GM12878 (cell line): ENCODE measurements around the gene ZNF416.

Source experiments
- FOXM1 ChIP-seq: IDR thresholded peaks from 2 replicates; pipeline ENCODE4 v1.6.1; 2012; ENCODE audit warnings: low read depth, mild to moderate bottlenecking, inconsistent platforms, low read length, moderate library complexity
- MAX ChIP-seq: IDR thresholded peaks from 2 replicates; pipeline ENCODE4 v1.6.1; 2012; ENCODE audit warnings: low read depth, low read length, improper control_type of control experiment
- MXI1 ChIP-seq: fragments of 150-350 bp; IDR thresholded peaks from 2 replicates; pipeline ENCODE4 v1.6.1; 2011; ENCODE audit warnings: low read depth, mild to moderate bottlenecking, inconsistent platforms, low read length, improper control_type of control experiment
- RELA ChIP-seq: fragments of 450-650 bp; IDR thresholded peaks from 2 replicates; pipeline ENCODE4 v1.8.0; 2014; ENCODE audit warnings: borderline replicate concordance; ENCODE audit not compliant: partially characterized antibody
- RFX5 ChIP-seq: IDR thresholded peaks from 2 replicates; pipeline ENCODE4 v1.6.1; 2011; ENCODE audit warnings: low read depth, low read length, improper control_type of control experiment
- SREBF2 ChIP-seq: IDR thresholded peaks from 2 replicates; pipeline ENCODE4 v1.6.1; 2012; ENCODE audit warnings: mild to moderate bottlenecking, low read length

GRCh38 chr19:57583521-57584416 is 5.1 kb upstream of the ZNF416 start, which contains the start of gene ZIK1:
- no peak for TF ChIP-seq MXI1
- TF ChIP-seq RFX5, result no peak
- TF ChIP-seq MAX, result peak; percentile 43; the same call in 1 of the 2 replicates
- TF ChIP-seq FOXM1, result no peak
- TF ChIP-seq RELA, result no peak
- no peak for TF ChIP-seq SREBF2
